ENCODE data around the gene EEFSEC. TPM values are rescaled to one million over a fixed set of nuclear protein-coding genes. Genes with fewer than 3 reads are reported as not detected.

Gene EEFSEC
- total RNA-seq, 6 donors from 2014 or later: 14.9 to 38.8 (median 17.9) TPM

GRCh38 chr3:128340904-128341555 lies 187.7 kb downstream of the EEFSEC start:
- no peaks in the 10 kb centered on the region for H3K9me3 ChIP-seq
- ATAC-seq (ENCODE audit: low FRiP score in 2 of 2): no peak
- H3K27ac ChIP-seq: no peak overlapping the region
- H3K36me3 ChIP-seq: peaks cover 0 to 29% (median 7%) of the 10 kb centered on the region in 4 donors
- H3K4me3 ChIP-seq: no peak overlapping the region
- TF ChIP-seq POLR2AphosphoS5 (IDR thresholded peaks at IDR 0.05) (no peak), POLR2A (IDR thresholded peaks at IDR 0.05) (no peak), EP300 (IDR thresholded peaks at IDR 0.05) (no peak), CTCF (IDR thresholded peaks at IDR 0.05) (no peak)
- peaks cover 0 to 13% (median 0%) of the 10 kb centered on the region in 4 donors for H3K4me1 ChIP-seq
- WGBS, 2 donors: 93 to 98% methylated on average over 6 to 13 of the region's 13 CpGs
- no peaks in the 10 kb centered on the region for H3K27me3 ChIP-seq
- no peak for DNase-seq

GRCh38 chr3:128341659-128342395 lies 188.5 kb downstream of the EEFSEC start:
- ATAC-seq (ENCODE audit: low FRiP score in 2 of 2) (peak in 1 of 2 donors; percentile 23), DNase-seq (no peak)
- Histone ChIP-seq H3K9me3 (no peaks in the 10 kb centered on the region), H3K27ac (no peak overlapping the region), H3K4me3 (no peak overlapping the region), H3K27me3 (no peaks in the 10 kb centered on the region), H3K36me3 (peaks cover 0 to 29% (median 7%) of the 10 kb centered on the region in 4 donors), H3K4me1 (peaks cover 0 to 13% (median 0%) of the 10 kb centered on the region in 4 donors)
- TF ChIP-seq POLR2A (IDR thresholded peaks at IDR 0.05) (no peak), EP300 (IDR thresholded peaks at IDR 0.05) (no peak), POLR2AphosphoS5 (IDR thresholded peaks at IDR 0.05) (no peak), CTCF (IDR thresholded peaks at IDR 0.05) (no peak)
- 93 to 97% methylated on average over 5 to 12 of the region's 12 CpGs for WGBS, 2 donors

GRCh38 chr3:128342701-128343180 lies 189.5 kb downstream of the EEFSEC start:
- Histone ChIP-seq H3K4me3 (no peak overlapping the region), H3K9me3 (no peaks in the 10 kb centered on the region), H3K4me1 (peaks cover 0 to 13% (median 0%) of the 10 kb centered on the region in 4 donors), H3K27me3 (no peaks in the 10 kb centered on the region), H3K27ac (no peak overlapping the region), H3K36me3 (peaks cover 0 to 25% (median 7%) of the 10 kb centered on the region in 4 donors)
- TF ChIP-seq POLR2AphosphoS5 (IDR thresholded peaks at IDR 0.05) (no peak), POLR2A (IDR thresholded peaks at IDR 0.05) (no peak), CTCF (IDR thresholded peaks at IDR 0.05) (no peak)
- no peak for DNase-seq
- ATAC-seq (ENCODE audit: low FRiP score in 2 of 2): peak in 1 of 2 donors; percentile 11
- WGBS, 2 donors: 91 to 99% methylated on average over 5 to 8 of the region's 8 CpGs

DNA sequence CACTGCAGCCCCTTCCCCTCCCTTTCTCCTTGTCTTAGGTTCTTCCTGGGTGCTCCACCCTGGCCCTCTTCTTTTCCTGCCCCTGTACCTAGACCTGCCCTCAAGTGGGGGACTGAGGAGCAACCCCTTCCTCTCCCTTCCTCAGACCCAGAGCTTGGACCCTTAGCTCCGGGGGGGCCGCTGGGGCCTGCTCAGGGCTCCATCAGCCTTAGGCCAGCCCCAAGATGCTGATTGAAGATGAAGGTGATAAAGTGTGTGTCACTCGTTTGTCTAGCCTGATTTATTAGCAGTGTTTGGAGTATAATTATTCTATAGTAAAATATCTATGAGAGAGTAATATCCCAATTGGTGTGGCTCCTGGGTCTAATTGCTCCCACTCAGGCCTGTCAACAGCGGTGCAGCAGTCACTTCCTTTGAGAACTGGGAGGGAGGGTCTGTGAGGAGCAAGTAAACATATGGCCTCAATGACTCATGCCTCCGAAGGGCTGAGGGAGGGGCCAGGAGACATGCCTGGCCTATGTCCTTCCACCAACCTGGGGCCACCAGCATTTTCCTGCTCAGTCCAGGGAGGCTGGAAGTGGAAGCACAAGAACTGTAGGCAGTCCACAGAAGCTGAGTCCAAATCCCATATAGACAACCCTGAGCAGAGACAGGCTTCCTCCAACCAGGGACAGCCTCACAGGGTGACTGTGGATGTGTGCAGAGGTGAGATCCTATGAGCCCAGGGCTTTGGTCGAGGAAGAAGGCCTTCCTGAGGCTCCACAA lies 190.2 kb downstream of the EEFSEC start:
- Histone ChIP-seq H3K4me3 (no peak overlapping the region), H3K9me3 (no peaks in the 10 kb centered on the region), H3K27ac (no peak overlapping the region), H3K36me3 (peaks cover 0 to 24% (median 7%) of the 10 kb centered on the region in 4 donors), H3K4me1 (peaks cover 0 to 13% (median 0%) of the 10 kb centered on the region in 4 donors), H3K27me3 (no peaks in the 10 kb centered on the region)
- 66 to 67% methylated on average over 5 to 6 of the region's 6 CpGs for WGBS, 2 donors
- TF ChIP-seq EP300 (IDR thresholded peaks at IDR 0.05): no peak
- no peak for TF ChIP-seq CTCF (IDR thresholded peaks at IDR 0.05)
- DNase-seq: peak in 1 of 2 donors; percentile 42
- ATAC-seq (ENCODE audit: low FRiP score in 2 of 2): peak in 1 of 2 donors; percentile 7
